Stimulated activated CD4-positive, alpha-beta T cell treated with anti-CD3 and anti-CD28 coated beads, TNF-alpha, amount 100 ng/mL, for 4 hours (primary cell): ENCODE measurements around the gene PTAR1.
A peak's percentile ranks its signal among the peaks of the same experiment; 100 is the strongest.

Experiments used
- DNase-seq, 3 experiments: peaks; one replicate each; pipeline ENCODE4 v3.0.0-alpha.2; 2020; ENCODE audit warnings: low read depth in 3 of 3

Gene PTAR1

DNA sequence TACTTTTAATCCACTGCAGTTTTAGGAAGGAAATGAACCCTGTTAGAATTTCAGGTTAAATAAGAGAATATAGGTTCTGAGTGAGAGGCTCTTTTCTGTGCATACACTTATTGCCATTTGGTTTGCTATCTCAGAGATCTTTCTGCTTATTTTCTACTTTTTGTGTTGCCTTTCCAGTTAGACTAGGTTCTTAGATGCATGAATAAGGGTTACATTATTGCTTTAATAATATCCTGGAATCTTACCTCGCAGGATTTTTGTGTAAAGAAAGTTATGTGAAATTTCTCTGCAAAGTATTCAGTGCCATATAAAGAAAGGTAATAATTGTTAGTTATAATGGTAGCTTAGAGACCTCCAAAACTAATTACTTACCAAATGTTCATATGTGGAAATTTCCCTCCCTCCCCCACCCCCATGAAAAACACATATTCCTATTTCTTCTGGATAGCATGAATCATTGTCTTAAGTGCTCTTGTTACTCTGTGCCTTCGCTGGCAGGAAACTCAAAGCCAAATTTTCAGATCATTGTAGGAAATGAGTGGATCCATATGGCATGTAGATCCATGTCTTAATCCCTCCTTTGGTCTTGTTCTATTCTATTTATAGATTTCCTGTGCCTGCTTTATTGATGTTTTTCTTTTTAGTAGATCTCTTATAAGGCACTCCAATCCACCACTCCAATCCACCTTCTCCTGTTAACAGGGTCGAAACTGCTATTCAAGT is 84.9 kb downstream of the PTAR1 start:
- DNase-seq, result no peak

DNA sequence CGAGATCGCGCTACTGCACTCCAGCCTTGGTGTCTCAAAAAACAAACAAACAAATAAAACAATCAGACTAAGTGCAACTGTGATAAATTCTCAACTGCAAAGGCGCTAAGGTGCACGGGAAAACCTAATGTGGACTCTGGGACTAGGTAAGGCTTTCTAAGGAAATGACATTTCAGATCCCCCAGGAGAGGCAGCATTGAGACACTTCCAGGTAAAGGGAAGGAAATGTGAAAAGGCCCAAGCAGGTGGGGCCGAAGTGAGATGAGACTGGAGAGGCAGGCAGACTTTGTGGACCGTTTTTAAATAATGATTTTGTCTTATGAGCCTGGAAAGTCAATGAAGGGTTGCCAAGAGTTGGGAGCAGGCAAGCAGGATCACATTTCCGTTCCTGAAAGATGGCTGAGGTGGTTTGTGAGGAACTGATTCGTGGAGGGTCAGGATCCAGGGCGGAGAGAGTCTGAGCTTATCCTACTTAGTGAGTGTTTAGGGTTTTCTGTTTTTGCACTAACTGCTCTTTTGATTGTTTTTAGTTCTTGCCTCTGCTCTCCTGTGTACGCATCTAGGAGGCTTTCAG is 85.6 kb downstream of the PTAR1 start:
- no peak for DNase-seq

DNA sequence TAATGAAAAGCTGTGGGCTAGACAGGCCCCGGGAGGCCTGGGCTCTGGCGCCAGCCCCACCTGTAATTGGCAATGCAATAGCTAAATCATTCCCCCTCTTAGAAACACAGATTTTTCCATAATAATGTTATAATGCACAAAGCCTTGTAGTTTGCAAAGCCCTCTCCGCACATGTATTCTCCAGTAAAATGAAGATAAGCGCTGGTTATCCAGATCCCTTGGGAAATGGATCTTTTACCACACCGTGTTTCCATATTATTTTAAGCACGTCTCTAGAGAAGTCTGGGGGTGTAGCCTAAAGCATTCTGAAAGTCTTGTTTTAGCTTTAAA is 86.5 kb downstream of the PTAR1 start:
- DNase-seq, result no peak

DNA sequence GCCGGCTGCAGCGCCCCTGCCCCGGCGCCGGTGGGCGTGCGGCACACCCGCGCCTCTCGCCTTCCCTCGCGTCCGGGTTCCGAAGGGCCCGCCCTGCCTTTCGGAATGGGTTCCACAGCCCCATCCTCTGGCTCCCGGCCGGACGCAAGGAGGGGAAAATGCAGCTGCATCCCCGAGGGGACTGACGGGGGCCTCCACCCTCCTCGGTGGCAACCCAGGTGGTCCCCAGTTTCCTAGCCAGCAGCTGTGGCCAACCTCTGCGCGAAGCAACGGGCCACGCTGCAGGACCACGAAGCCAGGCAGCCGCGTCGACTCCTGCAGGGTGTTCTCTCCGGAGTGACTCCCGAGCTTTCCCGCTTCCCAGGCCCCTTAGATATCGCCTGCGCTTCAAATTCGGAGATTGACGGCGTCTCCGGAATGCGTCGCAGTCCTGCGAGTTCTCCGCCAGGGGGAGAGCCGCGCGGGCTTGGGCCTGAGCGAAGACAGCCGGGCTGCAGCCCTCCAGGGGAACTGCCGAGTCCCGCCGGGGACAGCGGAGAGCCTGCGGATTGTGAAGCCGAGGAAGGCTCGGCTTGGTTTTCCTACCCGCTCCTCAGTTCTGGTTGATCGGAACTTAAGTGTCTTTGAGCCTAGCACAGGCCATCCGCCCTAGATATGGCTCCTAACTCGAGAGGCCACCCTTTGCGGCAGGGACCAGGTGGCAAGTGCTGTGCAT is 87.1 kb downstream of the PTAR1 start:
- peak; percentile 37 to 51 (median 37) for DNase-seq

DNA sequence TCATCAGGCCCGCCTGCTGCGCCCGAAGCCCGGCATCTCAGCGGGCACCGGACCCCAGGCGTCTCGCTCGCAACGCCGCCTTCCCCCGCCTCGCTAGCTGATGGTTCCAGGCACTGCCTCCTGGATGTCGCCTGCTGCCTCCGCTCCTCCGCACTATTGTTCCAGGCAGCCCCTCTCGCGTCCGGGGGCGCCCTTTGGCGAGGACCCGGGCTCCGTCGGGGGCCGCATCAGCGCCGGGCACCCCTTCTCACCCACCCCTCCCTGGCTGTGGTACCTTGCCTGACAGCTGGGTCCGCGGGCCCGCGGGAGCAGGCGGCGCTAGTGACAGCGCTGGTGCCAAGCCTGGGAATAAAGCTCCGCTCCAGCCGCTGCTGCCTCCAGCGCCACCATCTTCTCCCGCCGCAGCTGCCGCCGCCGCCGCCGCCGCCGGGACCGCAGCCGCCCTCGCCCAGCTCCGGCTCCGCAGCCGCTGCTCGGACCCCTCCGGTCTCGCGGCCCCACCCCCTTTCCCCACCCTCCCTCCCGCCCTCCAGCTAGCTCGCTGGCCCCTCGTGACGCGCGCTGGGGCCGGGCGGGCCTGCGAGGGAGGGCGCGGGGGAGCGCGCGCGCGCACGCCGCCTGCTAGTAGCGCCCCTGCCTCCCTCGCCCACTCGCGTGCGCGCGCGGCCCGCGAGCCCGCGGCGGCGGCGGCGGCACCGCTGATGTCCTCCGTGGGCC is 87.8 kb downstream of the PTAR1 start, which contains the start of gene APBA1:
APBA1 (minus strand) TSS at position 493 of the 717 bp plus-strand sequence.
- peak; percentile 23 to 45 (median 26) for DNase-seq

DNA sequence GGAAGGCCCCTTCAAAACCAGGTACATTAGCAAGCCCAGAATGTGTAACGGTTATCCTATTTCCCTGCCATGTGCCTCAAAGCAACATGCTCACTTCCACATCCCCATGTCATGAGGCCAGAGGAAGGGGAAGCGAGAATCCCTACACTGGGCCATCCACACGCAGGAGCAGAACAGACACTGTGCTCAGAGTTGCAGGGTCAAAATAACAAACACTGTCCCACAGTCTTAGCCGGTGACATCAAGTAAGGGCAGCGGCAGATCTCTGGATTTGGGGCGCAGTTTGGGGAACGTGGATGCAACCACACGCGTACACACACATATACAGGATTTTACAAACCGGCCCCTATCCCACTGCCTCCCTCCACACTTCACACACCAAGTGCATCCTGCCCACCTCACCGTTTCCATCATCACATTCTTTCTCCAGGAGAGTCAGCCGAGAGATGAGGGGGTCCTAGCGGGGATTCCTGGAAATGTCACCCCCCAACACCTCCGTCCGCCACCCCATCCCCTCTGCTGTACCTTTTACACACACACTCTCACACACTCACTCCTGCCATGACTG is 88.4 kb downstream of the PTAR1 start:
- DNase-seq, result no peak

DNA sequence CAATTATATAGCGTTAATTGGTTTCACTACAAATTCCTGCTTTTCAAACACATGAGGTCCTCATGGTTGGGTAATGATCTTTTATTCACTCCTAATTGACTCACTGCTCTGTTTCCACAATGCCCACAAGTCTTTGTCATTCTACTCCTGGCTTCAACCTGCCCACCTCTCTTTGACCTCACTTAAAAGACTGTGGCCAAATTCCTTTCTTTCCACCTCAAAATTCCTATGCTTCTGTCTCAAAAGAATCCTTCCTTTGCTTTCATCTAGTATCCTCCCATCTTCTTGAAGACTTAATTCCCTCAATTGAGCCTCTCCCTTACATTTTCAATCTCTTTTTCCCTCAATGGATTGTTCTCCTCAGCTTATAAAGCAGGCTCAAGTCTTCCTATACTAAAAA is 92.5 kb downstream of the PTAR1 start:
- no peak for DNase-seq

DNA sequence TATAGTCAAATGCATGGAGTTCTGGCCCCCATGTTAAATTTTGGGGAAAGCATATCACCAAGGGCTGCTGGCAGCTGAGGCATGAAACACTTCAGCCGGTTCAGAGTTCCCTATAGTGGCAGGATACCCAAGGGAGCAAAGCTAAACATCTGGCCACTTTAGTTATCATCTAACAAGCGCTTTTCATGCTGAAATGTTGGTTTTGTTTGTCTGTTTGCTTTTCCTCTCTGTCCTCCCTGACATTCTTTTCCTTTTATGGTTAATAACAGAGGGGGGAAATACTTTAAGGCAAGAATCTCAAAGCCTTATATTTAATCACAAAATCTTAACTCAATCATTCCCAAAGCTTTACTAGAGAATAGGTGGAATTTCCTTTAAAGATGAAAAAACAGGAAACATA is 99.5 kb downstream of the PTAR1 start:
- no peak for DNase-seq
